ENCODE results near the gene MKRN2. TPM values are rescaled to one million over a fixed set of nuclear protein-coding genes. Genes with fewer than 3 reads are reported as not detected.

MKRN2 gene
- total RNA-seq, 1 donor, result 42.7 TPM

DNA sequence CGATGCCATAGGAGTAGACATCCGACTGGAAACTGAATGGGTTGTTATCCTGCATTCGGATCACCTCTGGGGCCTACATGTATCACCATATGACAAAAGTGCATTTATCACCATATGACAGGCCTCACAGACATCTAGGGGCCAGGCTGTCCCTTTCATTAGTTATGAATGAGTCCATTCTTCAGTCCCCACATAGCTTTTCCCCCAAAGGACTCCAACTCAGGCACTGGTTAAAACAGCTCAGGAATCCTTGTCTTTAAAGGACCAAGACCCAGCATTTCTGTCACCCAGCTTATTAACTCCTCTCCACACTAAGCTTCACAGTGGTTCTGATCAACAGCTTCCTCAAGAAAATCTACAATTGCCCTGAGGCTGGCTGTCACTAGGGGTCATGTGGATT, 28.3 kb downstream of the MKRN2 start:
- no peak for TF ChIP-seq CTCF (IDR thresholded peaks at IDR 0.05; ENCODE audit: insufficient read depth, low read depth, low read length)
- no peak overlapping the region for H3K4me3 ChIP-seq (ENCODE audit: low read depth, low read length)
- DNase-seq (ENCODE audit: low read depth), result no peak

- DNase-seq (ENCODE audit: low read depth), result no peak
- no peak for TF ChIP-seq CTCF (IDR thresholded peaks at IDR 0.05; ENCODE audit: insufficient read depth, low read depth, low read length)
- no peak overlapping the region for H3K4me3 ChIP-seq (ENCODE audit: low read depth, low read length)
Observed at GRCh38 chr3:12585970-12586369, 29.1 kb downstream of the MKRN2 start.

- no peak for DNase-seq (ENCODE audit: low read depth)
- no peak for TF ChIP-seq CTCF (IDR thresholded peaks at IDR 0.05; ENCODE audit: insufficient read depth, low read depth, low read length)
- H3K4me3 ChIP-seq (ENCODE audit: low read depth, low read length), result no peak overlapping the region
Observed at GRCh38 chr3:12586403-12586802, 29.5 kb downstream of the MKRN2 start.

DNA sequence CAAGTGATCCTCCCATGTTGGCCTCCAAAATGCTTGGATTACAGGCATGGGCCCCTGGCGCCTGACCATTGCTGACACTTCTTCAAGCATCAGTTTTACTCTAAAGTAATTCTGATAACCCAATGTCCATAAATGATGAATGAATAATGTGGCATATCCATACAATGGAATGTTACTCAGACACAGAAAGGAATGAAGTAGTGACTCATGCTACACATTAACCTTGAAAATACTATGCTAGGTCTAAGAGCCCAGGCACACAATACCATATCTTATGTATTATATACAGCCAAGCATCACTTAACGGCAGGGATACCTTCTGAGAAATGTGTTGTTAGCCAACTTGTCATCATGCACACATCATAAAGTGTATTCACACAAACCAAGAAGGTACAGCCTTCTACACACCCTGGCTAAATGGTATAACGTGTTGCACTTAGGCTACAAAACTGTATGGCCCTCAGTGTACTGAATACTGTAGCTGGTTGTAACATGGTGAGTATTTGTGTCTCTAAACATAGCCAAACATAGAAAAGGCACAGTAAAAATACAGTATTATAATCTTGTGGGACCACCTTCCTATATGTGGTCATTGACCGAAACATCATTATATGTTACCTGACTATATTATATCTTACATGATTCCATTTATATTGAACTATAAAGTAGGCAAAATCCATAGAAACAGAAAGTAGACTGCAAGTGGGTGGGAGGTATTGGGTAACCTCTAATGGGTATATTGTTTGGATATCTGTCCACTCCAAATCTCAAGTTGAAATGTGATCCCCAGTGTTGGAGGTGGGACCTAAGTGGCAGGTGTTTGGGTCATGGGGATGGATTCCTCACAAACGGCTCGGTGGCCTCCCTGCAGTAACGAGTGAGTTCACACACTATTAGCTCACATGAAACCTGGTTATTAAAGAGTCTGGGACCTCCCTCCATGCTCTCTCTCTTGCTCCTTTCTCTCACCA, 31.4 kb downstream of the MKRN2 start:
- DNase-seq (ENCODE audit: low read depth), result no peak
- H3K4me3 ChIP-seq (ENCODE audit: low read depth, low read length), result no peak overlapping the region
- TF ChIP-seq CTCF (IDR thresholded peaks at IDR 0.05; ENCODE audit: insufficient read depth, low read depth, low read length), result no peak

DNA sequence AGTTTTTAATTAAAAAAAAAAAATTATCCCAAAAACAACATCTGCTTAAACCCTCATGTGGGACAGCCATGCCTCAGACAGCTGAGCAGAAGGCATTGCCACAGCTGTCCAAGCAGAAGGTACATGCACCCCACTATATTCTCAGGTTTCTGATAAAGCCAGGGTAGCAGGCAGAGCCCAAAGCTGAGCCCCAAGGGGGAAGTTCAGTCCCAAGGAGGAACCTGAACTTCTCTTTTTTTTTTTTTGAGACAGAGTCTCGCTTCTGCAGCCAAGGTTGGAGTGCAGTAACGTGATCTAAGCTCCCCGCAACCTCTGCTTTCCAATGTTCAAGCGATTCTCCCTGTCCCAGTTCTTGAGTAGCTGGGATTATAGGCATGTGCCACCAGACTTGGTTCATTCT, 33.2 kb downstream of the MKRN2 start:
- H3K4me3 ChIP-seq (ENCODE audit: low read depth, low read length), result no peak overlapping the region
- TF ChIP-seq CTCF (IDR thresholded peaks at IDR 0.05; ENCODE audit: insufficient read depth, low read depth, low read length), result no peak
- DNase-seq (ENCODE audit: low read depth), result no peak

DNA sequence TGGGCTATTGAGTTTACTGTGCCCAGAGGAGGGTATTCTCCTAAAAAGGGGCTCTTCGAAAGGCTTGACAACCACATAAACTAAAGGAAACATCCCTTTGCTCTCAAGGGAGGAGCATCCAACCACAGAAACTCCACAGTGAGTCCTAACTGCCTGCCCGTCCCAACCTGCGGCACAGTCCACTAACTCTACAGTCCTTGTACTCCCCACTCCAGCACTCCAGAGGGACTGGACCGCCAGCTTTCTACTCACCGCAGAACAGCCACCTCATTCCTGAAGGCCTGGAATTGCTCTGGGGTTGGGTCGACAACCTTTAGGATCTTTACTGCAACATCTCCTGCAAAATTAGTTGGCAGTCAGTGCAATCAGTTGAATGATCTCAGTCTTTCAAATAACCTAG, 34.6 kb downstream of the MKRN2 start:
- TF ChIP-seq CTCF (IDR thresholded peaks at IDR 0.05; ENCODE audit: insufficient read depth, low read depth, low read length), result no peak
- no peak for DNase-seq (ENCODE audit: low read depth)
- H3K4me3 ChIP-seq (ENCODE audit: low read depth, low read length), result no peak overlapping the region
